Stimulated activated CD8-positive, alpha-beta memory T cell treated with anti-CD3 and anti-CD28 coated beads, Interleukin-4, amount 100 ng/mL, for 1 hour (primary cell): ENCODE measurements around the gene ZNF579.
"Not testable (repeated sequence)": the region's sequence is repeated elsewhere in the genome, so short reads cannot be mapped to it uniquely, and the experiment has no call there.

Experiments used
- DNase-seq, 2 donors: peaks; one replicate each; pipeline ENCODE4 v3.0.0-alpha.2; 2020; ENCODE audit warnings: low read depth in 2 of 2, low spot score in 1 of 2

Gene ZNF579

DNA sequence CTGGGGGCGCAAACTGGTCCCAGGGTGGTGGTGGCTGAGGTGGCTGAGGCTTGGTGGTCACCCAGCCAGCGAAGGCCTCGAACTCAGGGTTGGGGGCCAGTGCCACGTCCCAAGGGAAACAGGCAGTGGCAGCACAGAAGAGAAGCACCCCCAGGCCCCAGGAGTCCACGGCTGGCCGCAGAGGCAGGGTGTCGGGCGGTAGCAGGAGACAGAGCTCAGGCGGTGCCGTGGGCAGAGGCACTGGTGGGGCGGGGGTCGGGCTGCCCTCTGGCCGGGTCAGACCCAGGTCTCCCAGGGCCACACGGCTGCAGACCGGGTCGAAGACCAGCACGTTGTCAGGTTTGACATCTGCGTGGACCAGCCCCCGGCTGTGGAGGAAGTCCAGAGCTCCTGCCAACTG, 39.6 kb downstream of the ZNF579 start:
- DNase-seq, result no peak

DNA sequence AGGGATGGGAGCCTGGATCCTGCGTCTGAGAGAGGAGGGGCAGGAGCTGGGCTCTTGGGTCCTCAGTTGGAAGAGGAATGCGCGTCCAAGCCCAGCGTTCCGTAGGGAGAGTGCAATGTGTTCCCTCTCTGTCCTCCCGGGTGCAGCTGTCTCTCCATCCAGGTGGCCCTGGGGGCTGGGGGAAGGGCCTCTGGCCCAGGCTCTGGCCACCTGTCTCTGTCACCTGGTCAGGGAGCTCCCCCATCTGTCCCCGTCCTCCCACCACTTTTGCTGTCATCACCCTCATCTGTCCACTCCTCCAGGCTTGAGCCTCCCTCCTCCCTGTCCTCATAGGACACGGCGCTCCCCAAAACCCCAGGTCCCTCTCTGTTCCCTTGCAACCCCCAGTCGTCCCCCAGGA, 40.0 kb downstream of the ZNF579 start:
- no peak for DNase-seq

DNA sequence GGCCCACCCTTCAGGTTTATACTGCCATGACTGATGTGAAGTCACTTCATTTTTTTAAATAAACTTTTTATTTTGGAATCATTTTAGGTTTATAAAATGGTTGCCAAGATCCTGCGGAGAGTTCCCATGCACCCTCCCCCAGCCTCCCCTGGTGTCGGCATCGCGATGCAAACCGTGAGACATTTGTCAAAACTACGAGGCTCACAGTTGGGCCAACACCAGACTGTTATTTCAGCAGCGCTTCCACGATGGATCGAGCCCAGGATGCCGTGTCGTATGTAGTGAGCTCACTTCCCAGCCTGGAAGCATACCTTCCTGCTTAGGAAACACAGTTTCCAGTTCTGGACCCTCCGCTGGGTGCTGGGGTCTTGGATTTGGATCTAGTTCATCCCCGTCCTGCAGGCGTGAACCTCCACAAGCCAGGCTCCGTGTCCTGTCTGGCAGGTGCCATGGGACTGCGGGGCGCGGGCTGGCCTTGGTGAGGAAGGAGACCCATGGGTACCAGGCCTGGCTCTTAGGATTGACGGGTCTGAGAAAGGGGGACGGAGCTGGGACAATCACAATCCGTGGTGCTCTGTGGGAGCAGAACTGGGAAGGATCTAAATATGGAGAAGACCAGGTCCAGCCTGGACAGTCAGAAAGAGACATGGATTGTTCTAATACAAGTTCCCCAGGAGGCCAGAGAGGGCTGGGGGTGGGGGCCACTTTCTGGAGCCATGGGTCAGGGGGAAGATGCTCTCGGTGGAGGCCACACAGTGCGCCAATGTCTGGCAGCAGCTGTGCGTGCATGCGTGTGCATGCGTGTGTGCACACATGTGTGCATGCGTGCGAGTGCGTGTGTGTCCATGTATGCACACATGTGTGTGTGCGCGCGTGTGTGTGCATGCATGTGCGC, 41.3 kb downstream of the ZNF579 start:
- DNase-seq, result no peak

DNA sequence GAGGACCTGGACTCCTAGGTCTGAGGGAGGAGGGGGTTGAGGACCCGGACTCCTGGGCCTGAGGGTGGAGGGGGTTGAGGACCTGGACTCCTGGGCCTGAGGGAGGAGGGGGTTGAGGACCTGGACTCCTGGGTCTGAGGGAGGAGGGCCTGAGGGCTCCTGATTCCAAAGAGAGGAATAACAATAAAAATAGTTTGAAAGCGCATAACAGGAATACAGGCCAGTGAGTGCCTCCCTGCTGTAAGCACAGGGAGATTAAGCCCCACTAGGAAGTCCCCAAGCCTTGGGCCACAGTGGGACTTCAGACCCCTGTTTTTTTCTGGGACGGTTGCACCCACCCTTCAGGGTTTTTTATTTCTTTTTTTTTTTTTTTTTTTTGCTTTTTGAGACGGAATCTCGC, 42.5 kb downstream of the ZNF579 start:
- no peak for DNase-seq

DNA sequence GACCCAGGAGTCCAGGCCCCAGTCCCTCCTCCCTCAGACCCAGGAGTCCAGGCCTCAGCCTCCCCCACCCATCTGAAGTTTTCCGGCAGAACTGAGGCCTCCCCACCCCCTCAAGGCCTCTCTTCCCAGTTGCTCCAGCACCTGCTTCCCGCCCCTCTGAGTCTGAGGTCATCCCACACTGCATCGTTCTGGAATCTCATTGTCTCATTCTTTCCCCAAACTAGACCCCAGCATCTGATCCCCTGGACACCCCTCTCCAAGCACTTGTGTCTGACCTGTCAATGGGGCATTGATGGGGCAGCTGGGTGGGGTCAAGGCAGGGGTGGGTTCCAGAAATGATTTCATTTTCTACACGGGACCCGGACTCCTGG, 42.9 kb downstream of the ZNF579 start:
- DNase-seq, result no peak

DNA sequence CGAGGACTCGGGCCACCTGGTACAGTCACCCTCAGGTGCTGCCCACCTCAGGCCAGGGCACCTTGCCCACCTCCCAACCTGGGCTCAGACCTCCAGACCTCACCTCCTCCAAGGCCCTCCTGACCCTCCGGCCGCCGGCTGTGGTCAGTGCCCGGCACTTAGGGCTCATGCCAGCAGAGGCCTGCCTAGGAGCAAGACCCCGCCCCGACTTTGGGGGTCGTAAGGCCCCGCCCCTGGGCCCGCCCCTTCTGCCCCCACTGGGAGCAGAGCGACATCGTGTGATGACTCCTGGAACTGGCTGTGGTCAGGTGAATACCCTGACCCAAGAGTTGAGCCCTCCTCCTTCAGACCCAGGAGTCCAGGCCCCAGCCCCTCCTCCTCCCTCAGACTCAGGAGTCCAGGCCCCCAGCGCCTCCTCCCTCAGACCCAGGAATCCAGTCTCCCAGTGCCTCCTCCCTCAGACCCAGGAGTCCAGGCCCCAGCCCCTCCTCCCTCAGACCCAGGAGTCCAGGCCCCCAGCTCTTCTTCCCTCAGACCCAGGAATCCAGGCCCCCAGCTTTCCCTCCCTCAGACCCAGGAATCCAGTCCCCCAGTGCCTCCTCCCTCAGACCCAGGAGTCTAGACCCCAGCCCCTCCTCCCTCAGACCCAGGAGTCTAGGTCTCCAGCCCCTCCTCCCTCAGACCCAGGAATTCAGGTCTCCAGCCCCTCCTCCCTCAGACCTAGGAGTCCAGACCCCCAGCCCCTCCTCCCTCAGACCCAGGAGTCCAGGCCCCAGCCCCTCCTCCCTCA, 43.5 kb downstream of the ZNF579 start, which contains the start of gene SBK2:
TSS of gene SBK2 (minus strand) at position 183 of the 790 bp plus-strand sequence. CDS start 839 bp downstream, outside the sequence.
- no peak for DNase-seq

DNA sequence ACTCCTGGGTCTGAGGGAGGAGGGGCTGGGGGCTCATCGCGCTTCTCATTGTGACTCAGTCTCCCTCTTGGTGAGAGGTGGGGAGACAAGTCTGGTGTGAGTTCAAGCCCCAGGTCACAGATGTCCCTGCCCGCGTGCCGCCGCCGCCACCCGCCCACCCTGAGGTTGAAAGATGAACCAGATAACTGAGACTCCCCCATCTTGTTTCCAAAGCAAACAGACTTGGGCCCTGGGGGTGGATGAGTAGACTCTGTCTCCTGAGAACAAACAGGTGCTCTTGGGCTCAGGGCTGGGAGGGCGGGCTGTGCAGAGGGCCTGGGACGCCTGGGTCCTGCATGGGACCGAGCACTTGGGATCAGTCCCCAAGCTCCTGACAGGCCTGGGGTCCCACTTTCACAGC, 44.3 kb downstream of the ZNF579 start:
- no peak for DNase-seq

DNA sequence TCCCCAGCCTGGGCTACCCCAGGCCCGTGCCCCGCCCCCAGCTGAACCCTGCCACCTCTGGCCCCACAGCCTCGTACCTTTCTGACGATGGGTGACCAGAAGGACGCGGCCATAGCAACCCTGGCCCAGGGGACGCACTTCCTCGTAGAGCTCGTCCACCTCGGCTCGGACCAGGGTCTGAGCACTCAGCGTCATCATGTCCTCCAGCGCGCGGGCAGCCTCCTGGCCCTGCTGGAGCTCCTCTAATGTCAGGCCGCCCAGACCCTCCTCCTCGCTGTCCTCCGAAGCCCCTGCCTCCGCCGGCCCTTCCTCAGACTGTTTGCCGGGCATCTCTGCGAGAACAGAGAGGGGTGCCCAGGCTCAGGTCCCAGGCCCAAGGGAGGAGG, 44.7 kb downstream of the ZNF579 start:
- DNase-seq, result no peak

DNA sequence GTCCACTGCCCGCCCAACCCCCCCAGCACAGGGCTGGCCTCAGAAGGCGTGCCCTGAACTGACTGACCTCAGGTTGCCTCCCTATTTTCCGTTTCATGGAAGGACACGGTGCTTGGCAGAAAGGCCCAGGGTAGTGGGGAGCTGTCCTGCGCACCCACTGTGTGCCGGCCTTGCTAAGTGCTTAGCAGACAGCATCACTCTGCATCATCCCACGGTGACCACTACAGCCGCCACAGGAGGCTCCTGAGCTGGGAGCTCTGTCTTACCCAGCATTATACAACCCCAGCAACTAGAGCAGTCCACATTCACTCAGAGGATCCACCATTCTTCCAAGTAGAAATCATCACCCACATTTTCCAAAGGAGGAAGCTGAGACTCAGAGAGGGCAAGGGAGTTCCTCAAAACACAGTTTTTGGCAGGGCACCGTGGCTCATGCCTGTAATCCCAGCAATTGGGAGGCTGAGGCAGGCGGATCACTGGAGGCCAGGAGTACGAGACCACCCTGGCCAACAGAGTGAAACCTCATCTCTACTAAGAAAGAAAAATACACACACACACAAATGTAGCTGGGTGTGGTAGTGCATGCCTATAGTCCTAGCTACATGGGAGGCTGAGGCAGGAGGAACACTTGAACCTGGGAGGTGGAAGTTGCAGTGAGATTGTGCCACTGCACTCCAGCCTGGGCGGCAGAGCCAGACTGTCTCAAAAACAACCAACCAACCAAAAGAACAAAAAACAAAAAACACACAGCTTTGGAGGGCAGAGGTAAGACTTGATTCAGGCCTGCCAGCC, 45.3 kb downstream of the ZNF579 start:
- no peak for DNase-seq

DNA sequence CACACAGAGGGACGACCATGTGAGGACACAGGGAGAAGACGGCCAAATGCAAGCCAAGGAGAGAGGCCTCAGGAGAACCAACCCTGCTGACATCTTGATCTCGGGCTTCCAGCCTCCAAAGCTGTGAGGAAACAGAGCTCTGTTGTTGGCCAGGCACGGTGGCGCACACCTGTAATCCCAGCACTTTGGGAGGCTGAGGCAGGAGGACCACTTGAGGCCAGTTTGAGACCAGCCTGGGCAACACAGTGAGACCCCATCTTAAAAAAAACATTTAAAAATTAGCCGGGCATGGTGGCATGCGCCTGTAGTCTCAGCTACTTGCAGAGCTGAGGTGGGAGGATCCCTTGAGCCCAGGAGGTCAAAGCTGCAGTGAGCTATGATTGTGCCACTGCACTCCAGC, 46.4 kb downstream of the ZNF579 start:
- not testable (repeated sequence) for DNase-seq

DNA sequence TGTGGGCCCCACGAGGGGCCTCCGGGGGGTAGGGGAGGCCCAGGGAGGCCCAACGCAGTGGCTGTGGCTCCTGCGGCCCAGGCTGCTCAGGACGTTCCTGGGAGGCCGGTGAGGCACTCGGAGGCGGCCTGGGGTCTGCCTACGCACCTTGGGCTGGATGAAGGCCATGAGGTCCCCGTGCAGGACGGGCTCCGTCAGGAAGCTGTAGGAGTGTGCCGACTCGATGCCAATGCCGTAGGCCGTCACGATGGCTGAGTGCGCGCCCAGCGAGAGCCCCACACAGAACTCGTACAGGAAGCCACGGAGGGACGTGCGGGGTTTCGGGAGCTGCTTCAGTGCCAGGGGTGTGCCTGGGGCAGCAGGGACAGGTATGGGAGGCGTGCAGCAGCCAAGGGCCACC, 49.7 kb downstream of the ZNF579 start:
- no peak for DNase-seq

DNA sequence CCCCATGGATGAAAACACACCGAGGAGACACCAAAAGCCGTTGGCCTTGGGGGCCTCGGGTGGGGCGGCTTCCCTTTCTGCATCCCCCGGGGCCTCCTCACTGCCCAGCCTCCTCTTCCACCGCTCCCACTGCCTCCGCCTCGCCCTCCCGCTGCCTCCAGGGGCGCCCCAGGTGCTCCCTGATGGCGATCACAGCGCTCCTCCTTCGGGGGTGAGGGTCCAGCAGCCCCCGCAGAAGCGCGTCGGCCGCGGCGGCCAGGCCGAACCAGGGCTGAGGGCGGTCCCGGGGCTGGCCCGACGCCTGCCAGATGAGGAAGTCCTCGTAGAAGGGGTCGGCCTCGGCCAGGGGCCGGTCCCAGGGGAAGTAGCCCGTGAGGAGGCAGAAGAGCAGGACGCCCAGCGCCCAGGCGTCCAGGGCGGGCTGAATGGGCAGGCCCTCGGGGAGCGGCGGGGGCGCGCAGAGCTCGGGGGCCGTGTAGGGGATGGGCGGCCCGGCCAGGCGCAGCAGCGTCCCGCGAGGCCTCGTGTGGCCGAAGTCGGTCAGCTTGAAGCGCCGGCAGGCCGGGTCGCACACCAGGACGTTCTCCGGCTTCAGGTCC, 50.9 kb downstream of the ZNF579 start:
- DNase-seq, result no peak

DNA sequence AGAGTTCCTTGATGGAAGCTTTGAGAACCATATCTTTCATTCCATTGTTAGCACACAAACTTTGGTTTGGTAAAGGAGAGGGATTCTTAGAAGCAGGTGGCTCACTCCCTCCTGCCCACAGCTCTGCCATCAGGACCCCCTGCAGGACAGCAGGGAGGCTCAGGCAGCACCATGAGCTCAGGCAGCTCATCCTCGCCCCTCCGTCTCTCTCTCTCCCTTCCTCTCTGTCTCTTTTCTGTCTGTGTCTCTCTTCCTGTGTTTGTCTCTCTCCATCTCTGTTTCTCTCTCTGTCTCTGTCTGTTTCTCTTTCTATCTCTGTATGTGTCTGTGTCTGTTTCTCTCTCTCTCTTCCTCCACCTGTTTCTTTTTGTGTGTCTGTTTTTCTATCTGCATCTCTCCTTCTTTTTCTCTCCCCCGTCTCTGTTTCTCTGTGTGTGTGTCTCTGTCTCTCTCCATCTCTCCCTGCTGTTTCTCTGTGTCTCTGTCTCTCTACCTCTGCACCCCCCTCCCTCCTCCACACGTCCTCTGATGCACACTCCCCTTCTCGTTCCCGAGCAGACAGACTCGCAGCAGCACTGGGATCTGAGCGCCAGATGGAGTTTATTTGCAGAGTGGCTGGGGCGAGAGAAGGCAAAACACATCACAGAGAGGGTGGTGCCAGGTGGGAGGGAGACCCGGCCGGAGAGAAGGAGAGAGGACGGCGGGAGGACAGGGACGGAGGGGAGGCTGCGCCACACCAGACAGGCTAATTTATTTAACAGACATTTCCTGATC, 52.4 kb downstream of the ZNF579 start:
- DNase-seq, result no peak

DNA sequence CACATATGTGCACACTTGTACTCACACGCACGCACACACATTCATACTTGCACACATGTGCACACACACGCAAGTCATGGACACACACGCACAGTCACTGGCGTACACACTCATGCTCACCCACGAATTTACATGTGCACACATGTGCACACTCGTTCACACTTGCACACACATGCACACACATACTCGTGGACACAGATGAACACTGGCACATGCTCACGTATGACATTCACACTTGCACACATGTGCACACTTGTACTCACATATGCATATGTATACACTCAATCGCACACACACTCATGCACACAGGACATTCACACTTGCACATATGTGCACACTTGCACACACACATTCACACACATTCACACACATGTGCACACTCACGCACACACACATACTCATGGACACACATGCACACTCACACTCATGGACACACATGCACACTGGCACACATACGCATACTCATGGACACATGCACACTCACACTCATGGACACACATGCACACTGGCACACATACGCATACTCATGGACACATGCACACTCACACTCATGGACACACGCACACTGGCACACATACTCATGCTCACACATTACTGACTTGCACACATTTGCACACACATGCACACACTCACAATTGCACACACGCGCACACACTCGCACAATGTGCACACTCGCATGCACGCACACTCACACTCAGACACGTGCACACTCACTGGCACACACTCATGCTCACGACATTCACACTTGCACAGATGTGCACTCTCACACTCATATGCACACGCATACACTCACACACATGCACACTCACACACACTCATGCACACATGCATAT, 53.2 kb downstream of the ZNF579 start:
- no peak for DNase-seq
